Measurements from ENCODE around the gene MIXL1.

MIXL1 gene

GRCh38 chr1:226212545-226212944, 10.9 kb upstream of the MIXL1 start:
- H3K27ac ChIP-seq (replicated peaks), result no peak overlapping the region
- DNase-seq (ENCODE audit: low read depth in 1 of 2, low spot score in 1 of 2), result no peak
- H3K27me3 ChIP-seq (ENCODE audit: insufficient read depth, poor library complexity, severe bottlenecking), result no peaks in the 10 kb centered on the region
- H3K4me3 ChIP-seq (replicated peaks; ENCODE audit: insufficient read depth, low read length), result no peak overlapping the region
- TF ChIP-seq, protein P1, sequence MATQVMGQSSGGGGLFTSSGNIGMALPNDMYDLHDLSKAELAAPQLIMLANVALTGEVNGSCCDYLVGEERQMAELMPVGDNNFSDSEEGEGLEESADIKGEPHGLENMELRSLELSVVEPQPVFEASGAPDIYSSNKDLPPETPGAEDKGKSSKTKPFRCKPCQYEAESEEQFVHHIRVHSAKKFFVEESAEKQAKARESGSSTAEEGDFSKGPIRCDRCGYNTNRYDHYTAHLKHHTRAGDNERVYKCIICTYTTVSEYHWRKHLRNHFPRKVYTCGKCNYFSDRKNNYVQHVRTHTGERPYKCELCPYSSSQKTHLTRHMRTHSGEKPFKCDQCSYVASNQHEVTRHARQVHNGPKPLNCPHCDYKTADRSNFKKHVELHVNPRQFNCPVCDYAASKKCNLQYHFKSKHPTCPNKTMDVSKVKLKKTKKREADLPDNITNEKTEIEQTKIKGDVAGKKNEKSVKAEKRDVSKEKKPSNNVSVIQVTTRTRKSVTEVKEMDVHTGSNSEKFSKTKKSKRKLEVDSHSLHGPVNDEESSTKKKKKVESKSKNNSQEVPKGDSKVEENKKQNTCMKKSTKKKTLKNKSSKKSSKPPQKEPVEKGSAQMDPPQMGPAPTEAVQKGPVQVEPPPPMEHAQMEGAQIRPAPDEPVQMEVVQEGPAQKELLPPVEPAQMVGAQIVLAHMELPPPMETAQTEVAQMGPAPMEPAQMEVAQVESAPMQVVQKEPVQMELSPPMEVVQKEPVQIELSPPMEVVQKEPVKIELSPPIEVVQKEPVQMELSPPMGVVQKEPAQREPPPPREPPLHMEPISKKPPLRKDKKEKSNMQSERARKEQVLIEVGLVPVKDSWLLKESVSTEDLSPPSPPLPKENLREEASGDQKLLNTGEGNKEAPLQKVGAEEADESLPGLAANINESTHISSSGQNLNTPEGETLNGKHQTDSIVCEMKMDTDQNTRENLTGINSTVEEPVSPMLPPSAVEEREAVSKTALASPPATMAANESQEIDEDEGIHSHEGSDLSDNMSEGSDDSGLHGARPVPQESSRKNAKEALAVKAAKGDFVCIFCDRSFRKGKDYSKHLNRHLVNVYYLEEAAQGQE (IDR thresholded peaks at IDR 0.05; ENCODE audit: insufficient replicate concordance, low read depth), result no peak
- no peak for TF ChIP-seq GABPA (IDR thresholded peaks at IDR 0.05; ENCODE audit: low read depth)
- no peak for TF ChIP-seq SPI1 (IDR thresholded peaks at IDR 0.05; ENCODE audit: borderline replicate concordance, low read depth)
- TF ChIP-seq, protein P2, sequence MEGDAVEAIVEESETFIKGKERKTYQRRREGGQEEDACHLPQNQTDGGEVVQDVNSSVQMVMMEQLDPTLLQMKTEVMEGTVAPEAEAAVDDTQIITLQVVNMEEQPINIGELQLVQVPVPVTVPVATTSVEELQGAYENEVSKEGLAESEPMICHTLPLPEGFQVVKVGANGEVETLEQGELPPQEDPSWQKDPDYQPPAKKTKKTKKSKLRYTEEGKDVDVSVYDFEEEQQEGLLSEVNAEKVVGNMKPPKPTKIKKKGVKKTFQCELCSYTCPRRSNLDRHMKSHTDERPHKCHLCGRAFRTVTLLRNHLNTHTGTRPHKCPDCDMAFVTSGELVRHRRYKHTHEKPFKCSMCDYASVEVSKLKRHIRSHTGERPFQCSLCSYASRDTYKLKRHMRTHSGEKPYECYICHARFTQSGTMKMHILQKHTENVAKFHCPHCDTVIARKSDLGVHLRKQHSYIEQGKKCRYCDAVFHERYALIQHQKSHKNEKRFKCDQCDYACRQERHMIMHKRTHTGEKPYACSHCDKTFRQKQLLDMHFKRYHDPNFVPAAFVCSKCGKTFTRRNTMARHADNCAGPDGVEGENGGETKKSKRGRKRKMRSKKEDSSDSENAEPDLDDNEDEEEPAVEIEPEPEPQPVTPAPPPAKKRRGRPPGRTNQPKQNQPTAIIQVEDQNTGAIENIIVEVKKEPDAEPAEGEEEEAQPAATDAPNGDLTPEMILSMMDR (IDR thresholded peaks at IDR 0.05; ENCODE audit: insufficient read depth, low read length), result no peak
- TF ChIP-seq POLR2AphosphoS5 (IDR thresholded peaks at IDR 0.05; ENCODE audit: low read depth), result no peak

GRCh38 chr1:226215239-226215638, 8.2 kb upstream of the MIXL1 start:
- TF ChIP-seq, protein P2 (IDR thresholded peaks at IDR 0.05; ENCODE audit: insufficient read depth, low read length), result no peak
- TF ChIP-seq SPI1 (IDR thresholded peaks at IDR 0.05; ENCODE audit: borderline replicate concordance, low read depth) (no peak), GABPA (IDR thresholded peaks at IDR 0.05; ENCODE audit: low read depth) (no peak)
- Histone ChIP-seq H3K4me3 (replicated peaks; ENCODE audit: insufficient read depth, low read length) (no peak overlapping the region), H3K27me3 (ENCODE audit: insufficient read depth, poor library complexity, severe bottlenecking) (no peaks in the 10 kb centered on the region), H3K27ac (replicated peaks) (no peak overlapping the region)
- DNase-seq (ENCODE audit: low read depth in 1 of 2, low spot score in 1 of 2), result no peak

DNA sequence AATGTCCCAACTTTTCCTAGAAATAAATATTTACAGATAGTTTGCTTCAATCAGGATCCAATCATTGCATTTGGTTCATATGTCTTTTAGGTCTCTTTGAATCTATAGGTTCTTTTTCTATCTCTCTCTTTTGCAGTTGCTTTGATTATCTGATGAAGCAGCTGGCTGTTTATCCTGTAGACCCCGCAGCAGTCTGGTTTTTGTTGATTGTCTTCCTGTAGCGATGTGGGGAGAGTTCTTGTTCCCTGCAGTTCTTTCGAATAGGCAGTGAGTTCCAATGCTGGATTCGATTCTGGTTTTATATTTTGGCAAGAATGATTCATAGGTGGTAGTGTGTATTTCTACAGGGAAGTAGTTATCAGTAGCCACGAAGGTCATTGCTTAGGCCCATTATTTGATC, 7.4 kb upstream of the MIXL1 start:
- no peaks in the 10 kb centered on the region for H3K27me3 ChIP-seq (ENCODE audit: insufficient read depth, poor library complexity, severe bottlenecking)
- no peak overlapping the region for H3K27ac ChIP-seq (replicated peaks)
- TF ChIP-seq, protein P2 (IDR thresholded peaks at IDR 0.05; ENCODE audit: insufficient read depth, low read length), result no peak
- TF ChIP-seq POLR2AphosphoS5 (IDR thresholded peaks at IDR 0.05; ENCODE audit: low read depth) (no peak), GABPA (IDR thresholded peaks at IDR 0.05; ENCODE audit: low read depth) (no peak), SPI1 (IDR thresholded peaks at IDR 0.05; ENCODE audit: borderline replicate concordance, low read depth) (no peak)
- TF ChIP-seq, protein P1 (IDR thresholded peaks at IDR 0.05; ENCODE audit: insufficient replicate concordance, low read depth), result no peak
- no peak overlapping the region for H3K4me3 ChIP-seq (replicated peaks; ENCODE audit: insufficient read depth, low read length)
- no peak for DNase-seq (ENCODE audit: low read depth in 1 of 2, low spot score in 1 of 2)

GRCh38 chr1:226217273-226217672, 6.2 kb upstream of the MIXL1 start:
- no peak for DNase-seq (ENCODE audit: low read depth in 1 of 2, low spot score in 1 of 2)
- TF ChIP-seq, protein P1 (IDR thresholded peaks at IDR 0.05; ENCODE audit: insufficient replicate concordance, low read depth), result no peak
- TF ChIP-seq POLR2AphosphoS5 (IDR thresholded peaks at IDR 0.05; ENCODE audit: low read depth), result no peak
- TF ChIP-seq GABPA (IDR thresholded peaks at IDR 0.05; ENCODE audit: low read depth), result no peak
- TF ChIP-seq, protein P2 (IDR thresholded peaks at IDR 0.05; ENCODE audit: insufficient read depth, low read length), result no peak
- no peak for TF ChIP-seq SPI1 (IDR thresholded peaks at IDR 0.05; ENCODE audit: borderline replicate concordance, low read depth)
- no peak overlapping the region for H3K27ac ChIP-seq (replicated peaks)
- no peak overlapping the region for H3K4me3 ChIP-seq (replicated peaks; ENCODE audit: insufficient read depth, low read length)
- H3K27me3 ChIP-seq (ENCODE audit: insufficient read depth, poor library complexity, severe bottlenecking), result peaks cover under 1% of the 10 kb centered on the region

Data from HL-60 (cell line).